Glutamatergic neuron (in vitro differentiated cells): Measurements from ENCODE around the gene ZNF700. TPM values are rescaled to one million over a fixed set of nuclear protein-coding genes. Genes with fewer than 3 reads are reported as not detected.
A peak's percentile ranks its signal among the peaks of the same experiment; 100 is the strongest.
"Not testable (repeated sequence)": the region's sequence is repeated elsewhere in the genome, so short reads cannot be mapped to it uniquely, and the experiment has no call there.

ENCODE experiments used
- DNase-seq: peaks from one replicate; pipeline ENCODE4 v3.0.0; 2022
- H3K27ac Mint-ChIP-seq: one replicate; pipeline ENCODE4 v1.8.0; 2020; ENCODE audit warnings: mild to moderate bottlenecking, mixed read lengths, inconsistent platforms; ENCODE audit not compliant: unreplicated experiment
- H3K27me3 Mint-ChIP-seq: one replicate; pipeline ENCODE4 v1.8.0; 2020; ENCODE audit warnings: mild to moderate bottlenecking, moderate library complexity, mixed read lengths, inconsistent platforms; ENCODE audit not compliant: unreplicated experiment
- H3K36me3 Mint-ChIP-seq: one replicate; pipeline ENCODE4 v1.8.0; 2020; ENCODE audit warnings: mild to moderate bottlenecking, mixed read lengths, inconsistent platforms; ENCODE audit not compliant: unreplicated experiment
- H3K4me1 Mint-ChIP-seq: one replicate; pipeline ENCODE4 v1.8.0; 2020; ENCODE audit warnings: mild to moderate bottlenecking, low read depth, mixed read lengths, inconsistent platforms; ENCODE audit not compliant: unreplicated experiment
- H3K4me3 Mint-ChIP-seq: one replicate; pipeline ENCODE4 v1.8.0; 2020; ENCODE audit warnings: mild to moderate bottlenecking, mixed read lengths, inconsistent platforms; ENCODE audit not compliant: unreplicated experiment
- H3K9me3 Mint-ChIP-seq: one replicate; pipeline ENCODE4 v1.8.0; 2020; ENCODE audit warnings: mild to moderate bottlenecking, moderate library complexity, mixed read lengths, inconsistent platforms; ENCODE audit not compliant: unreplicated experiment
- CTCF ChIP-seq: fragments of 200-600 bp; sonication (generic); IDR thresholded peaks from one replicate; pipeline ENCODE4 v1.5.0; 2021; ENCODE audit not compliant: partially characterized antibody, unreplicated experiment
- long read RNA-seq: library from polyadenylated mRNA; unstranded; transcript quantifications from one replicate; pipeline ENCODE4 v2.0.0, GENCODE V29; 2020; ENCODE audit not compliant: unreplicated experiment
- total RNA-seq: library from RNA; stranded (reverse); fragmentation: NEBNext Ultra II Directional; extraction: Animal tissue kit (Norgen Biotek cat#: 25700); gene quantifications from one replicate; pipeline ENCODE4 v1.2.1, GENCODE V29; 2021; ENCODE audit not compliant: unreplicated experiment

Gene ZNF700
- total RNA-seq = 17.8 TPM
- long read RNA-seq, partial matches to known transcripts = 0 of 1 reads
- long read RNA-seq, other reads (novel, unspliced or antisense) = 0 of 1 reads

GRCh38 chr19:11924886-11925650 is at the start of gene ZNF700:
Gene ZNF700 (plus strand): TSS chr19:11925107. CDS start chr19:11925211, 104 bp downstream.
- peak within 1 kb of the TSS; percentile 98 for H3K4me3 Mint-ChIP-seq
- peaks cover 13% of the 10 kb centered on the region for H3K27me3 Mint-ChIP-seq
- DNase-seq = peak; percentile 94
- peaks cover 14% of the 10 kb centered on the region for H3K4me1 Mint-ChIP-seq
- H3K9me3 Mint-ChIP-seq = peaks cover 19% of the 10 kb centered on the region
- peak within 1 kb of the TSS; percentile 99 for H3K27ac Mint-ChIP-seq
- no peaks in the 10 kb centered on the region for H3K36me3 Mint-ChIP-seq
- no peak for TF ChIP-seq CTCF

GRCh38 chr19:11879687-11880266 is 45.1 kb upstream of the ZNF700 start:
- H3K4me3 Mint-ChIP-seq, H3K9me3 Mint-ChIP-seq, H3K27ac Mint-ChIP-seq, H3K27me3 Mint-ChIP-seq, H3K4me1 Mint-ChIP-seq: not testable (repeated sequence)
- peak; percentile 19 for DNase-seq
- H3K36me3 Mint-ChIP-seq = peaks cover 14% of the 10 kb centered on the region

DNA sequence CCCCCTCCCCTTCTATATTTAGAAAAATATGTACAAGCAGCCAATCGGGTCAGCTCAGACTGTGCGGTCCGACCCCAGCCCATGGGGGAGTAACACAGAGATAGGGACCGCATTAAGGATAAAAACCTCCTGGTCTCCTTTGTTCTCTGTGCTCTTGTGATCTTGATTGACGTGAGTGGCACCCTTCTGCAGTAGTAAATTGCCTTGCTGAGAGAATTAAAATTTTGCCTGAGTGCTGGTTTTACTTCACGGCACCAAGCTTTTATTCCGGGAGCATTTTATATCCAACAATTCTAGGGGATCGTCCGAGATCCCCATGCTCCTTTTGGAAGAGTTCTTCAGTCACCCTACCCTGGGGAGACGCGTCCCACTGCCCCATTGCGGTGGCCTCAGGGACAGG is 44.3 kb upstream of the ZNF700 start:
- H3K27ac Mint-ChIP-seq = no peak overlapping the region
- DNase-seq = no peak
- H3K4me3 Mint-ChIP-seq = no peak overlapping the region
- no peaks in the 10 kb centered on the region for H3K4me1 Mint-ChIP-seq
- H3K27me3 Mint-ChIP-seq = peaks cover 5% of the 10 kb centered on the region
- TF ChIP-seq CTCF = no peak
- H3K36me3 Mint-ChIP-seq = peaks cover 14% of the 10 kb centered on the region
- peaks cover 7% of the 10 kb centered on the region for H3K9me3 Mint-ChIP-seq

DNA sequence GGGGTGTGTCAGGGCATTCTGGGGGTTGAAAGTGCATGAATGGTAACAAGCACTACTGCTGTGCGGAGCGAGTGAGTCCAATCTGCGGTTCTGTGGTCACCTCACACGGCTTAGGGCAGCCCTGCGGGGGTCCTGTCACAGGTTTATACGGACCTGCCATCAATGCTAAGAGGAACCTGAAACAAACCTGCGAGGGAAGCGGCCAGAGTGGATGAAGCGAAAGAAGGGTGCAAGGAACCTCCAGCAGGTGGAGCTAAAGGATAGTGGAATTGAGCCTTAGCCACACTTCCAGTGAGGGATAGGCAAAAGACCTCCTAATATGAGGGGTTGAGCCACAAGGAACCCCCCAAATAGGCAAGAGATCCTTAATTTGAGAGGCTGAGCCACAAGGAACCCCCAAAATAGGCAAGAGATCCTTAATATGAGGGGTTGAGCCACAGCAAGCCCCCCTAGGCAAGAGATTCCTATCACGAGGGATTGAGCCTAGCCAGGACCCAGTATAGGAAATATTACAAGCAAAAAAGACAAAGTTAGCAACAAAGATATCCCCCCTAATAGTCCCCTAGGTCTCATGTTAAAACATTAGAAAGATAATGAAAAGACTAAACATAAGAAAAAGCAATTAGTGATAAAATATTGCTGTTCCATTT is 43.6 kb upstream of the ZNF700 start:
- H3K9me3 Mint-ChIP-seq = peaks cover 7% of the 10 kb centered on the region
- H3K27me3 Mint-ChIP-seq = peaks cover 5% of the 10 kb centered on the region
- peak; percentile 67 for DNase-seq
- H3K27ac Mint-ChIP-seq = no peak overlapping the region
- no peaks in the 10 kb centered on the region for H3K4me1 Mint-ChIP-seq
- no peak overlapping the region for H3K4me3 Mint-ChIP-seq
- TF ChIP-seq CTCF = peak; percentile 60
- H3K36me3 Mint-ChIP-seq = peaks cover 16% of the 10 kb centered on the region

DNA sequence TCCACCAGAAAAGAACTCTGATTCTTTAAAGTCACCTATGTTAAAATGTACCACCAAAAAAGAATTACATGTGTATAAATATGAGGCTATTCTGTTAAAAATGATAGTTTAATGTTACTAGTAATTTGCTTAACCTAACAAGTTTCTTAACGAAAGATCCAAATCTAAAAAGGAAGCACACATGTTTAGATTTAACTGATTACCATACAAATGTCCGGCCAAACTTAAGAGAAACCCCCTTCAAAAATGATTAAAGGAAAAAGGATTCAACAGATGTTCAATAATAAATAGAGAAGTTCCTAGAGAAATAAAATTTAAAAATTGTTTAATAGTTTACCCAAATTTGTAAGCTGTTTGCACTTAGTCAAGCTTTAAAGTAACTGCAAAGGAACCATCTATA is 42.3 kb upstream of the ZNF700 start:
- no peak for DNase-seq
- H3K27ac Mint-ChIP-seq = no peak overlapping the region
- peaks cover 20% of the 10 kb centered on the region for H3K36me3 Mint-ChIP-seq
- H3K9me3 Mint-ChIP-seq = peaks cover 15% of the 10 kb centered on the region
- no peak overlapping the region for H3K4me3 Mint-ChIP-seq
- H3K27me3 Mint-ChIP-seq = peaks cover 7% of the 10 kb centered on the region
- H3K4me1 Mint-ChIP-seq = no peaks in the 10 kb centered on the region
- TF ChIP-seq CTCF = no peak
